CD4-positive, alpha-beta T cell treated with Interleukin-17A for 4 hours (primary cell): ENCODE data around the gene CHML.

Experiments
- DNase-seq: peaks from one replicate; pipeline ENCODE4 v3.0.0-alpha.2; 2020; ENCODE audit warnings: mixed read lengths

CHML gene

DNA sequence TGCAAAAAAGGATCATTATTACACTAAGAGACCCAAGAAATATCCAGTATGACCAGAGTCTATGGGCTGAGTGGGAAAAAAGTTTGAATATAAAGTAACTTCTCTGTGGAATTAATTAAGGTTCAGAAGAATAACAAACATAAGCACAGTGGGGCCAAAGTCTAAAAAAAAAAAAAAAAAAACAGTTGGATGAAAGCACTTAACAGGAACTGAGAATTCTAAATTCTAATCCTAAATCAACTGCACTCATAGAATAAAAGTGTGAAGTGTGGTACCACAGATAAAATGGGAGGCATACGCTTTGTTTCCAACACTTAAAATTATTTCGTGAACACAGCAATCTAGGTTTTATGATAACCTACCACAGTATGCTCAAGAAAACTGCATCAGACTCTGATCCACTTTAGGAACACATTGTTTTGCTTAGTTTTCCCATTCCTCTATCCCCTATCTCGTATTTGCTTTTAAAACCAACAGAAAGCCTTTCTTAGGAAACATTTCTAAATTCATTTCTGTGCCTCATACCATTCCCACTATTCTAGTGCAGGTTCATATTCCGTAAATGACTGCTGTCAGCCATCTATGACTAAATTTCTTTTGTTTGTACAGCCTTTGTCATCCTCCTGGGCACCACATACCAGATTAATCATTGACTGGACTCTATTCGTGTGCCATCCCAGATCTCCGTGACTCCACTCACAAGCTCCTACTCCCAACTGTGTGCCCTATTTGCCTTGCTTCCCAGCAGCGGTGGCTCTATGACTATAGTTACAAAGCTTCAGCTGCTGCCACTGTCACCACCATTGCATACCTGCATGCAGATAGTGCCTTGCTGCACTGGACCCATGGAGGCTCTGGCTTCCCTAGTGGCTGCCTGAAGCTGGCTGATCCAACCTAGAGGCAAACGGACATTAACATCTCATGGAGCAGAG, 24.9 kb downstream of the CHML start:
- no peak for DNase-seq

GRCh38 chr1:241614572-241614971, 25.6 kb downstream of the CHML start:
- DNase-seq, result no peak

DNA sequence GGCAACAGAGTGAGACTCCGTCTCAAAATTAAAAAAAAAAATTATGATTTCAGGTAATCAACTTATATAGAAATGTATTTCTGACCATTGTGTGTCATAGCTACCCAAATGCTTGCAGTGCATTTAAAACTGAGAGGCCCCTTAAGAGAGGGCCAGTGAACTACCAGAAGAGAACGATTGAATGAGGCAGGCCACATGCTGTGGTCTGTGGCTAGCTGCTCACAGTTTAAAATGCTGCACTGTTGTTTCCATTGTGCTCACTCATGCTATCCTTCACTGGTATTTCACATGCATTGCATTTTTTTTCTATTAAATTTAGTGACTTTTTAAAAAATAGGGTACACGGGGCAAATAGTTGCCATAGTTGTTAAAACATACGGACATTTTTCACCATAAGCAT, 26.0 kb downstream of the CHML start:
- DNase-seq, result no peak

- DNase-seq, result no peak
These were observed 27.4 kb downstream of the CHML start for GRCh38 chr1:241612533-241613477.

DNA sequence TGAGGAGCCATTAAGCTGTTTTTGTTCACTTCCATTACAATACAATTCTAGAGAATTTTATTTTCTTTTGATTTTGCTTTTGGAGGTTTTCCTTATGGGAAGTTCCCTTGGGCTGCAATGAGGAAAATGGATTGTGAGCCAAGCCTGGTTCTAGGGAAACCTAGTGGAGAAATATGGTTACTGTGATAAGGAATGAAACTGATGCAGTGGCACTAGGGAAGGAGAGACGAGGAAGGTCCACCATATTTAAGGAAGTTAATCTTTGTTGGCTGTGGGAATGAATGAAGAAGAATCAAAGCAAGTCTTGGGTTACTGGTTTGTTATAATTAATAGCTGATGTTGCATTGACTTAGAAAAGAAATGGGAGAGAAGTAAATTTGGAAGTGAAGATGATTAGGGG, 28.4 kb downstream of the CHML start:
- DNase-seq, result no peak

DNA sequence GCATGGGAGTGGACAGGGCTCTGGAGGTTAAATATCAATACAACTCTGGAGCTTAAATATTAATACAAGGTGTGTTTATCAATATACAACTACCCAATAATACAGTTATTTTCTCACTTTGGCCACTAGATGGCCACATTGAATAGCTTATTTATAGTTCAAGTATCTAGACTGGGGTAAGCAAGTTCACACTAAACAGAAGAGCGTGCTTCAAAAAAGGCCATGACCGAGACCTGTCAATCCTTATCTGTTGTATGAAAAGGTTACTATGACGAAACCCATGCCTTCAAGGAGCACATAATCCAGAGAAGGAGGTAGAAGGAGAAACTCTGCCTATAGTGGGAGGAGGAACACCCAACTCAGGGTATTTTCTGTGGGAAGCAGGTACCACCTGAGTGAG, 29.1 kb downstream of the CHML start:
- peak; percentile 21 for DNase-seq

- DNase-seq, result no peak
These were observed 29.9 kb downstream of the CHML start for GRCh38 chr1:241610056-241610815.

DNA sequence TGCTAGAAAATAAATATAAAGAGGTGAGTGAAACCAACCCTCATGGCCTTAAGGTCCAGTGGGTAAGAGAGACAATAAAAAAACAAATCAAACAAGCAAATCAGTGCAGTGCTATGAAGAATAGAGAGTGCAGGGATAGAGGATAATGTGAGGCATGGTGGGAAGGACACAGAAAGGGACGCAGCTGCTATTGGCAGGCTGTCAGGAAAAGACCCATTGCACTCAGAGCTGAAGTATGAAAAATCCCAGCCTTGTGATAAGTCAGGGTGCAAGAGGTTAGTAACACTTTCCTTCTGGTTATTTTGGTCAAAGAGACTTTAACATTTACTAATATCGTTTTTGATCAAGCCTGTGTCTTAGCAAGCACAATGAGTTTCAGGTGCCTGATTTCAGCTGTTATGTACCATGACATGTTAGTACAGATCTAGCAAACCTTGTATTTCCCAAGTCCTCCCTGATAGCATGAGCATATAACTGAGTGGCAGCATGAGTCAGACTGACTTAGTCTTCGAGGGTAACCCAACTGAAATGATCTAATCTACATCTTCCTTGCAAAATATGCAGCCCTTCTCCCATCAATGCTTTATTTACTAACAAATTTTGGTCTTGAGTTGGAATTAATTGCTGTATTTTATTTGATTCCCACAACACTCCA, 31.7 kb downstream of the CHML start:
- DNase-seq, result no peak

GRCh38 chr1:241607497-241607896, 32.7 kb downstream of the CHML start:
- no peak for DNase-seq

DNA sequence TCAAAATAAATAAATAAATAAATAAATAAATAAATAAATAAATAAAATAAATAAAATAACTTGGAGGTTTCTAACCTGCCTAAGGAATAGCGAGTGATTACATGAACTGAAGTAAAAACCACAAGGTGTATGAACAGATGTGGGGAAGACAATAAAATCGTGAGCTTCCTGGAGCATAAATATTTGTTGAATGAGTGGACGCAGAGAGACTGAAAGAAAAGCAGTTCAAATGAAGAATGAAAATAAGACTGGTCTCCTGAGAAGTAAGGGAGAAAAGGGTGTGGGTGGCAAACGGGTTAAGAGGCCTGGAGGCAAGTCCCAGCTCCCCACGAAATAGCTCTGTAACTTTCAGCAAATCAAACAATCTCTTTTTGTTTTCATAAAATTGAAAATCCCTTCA, 33.6 kb downstream of the CHML start:
- DNase-seq, result no peak

DNA sequence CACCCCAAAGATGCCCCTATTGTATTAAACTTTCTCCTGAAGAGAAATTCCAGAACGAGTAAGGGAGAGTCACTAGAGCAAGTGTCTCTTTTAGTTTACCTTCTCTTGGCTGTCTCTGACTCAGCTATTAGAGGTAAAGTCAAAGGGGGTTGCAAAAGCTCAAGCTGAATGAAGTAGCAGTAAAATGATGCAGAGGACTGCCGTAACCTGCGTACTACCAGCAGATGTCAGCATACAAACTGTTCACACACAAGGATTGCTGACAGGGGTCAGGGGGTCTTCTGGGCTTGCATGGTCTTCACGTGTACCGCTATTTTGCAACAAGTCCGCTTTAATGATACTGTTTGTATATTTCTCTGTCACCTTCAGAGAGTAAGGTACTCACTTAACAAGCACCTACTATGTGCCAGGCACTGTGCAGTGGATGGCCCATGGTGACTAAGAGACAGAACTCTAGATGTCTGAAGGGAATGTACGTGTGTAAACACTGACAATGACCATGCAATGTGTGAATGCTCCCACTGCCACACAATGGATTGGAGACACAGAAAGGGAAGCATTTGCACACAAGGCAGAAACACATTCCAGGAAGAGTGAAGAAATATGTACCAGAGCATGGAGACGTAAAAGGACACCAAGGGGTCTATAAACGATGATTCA, 34.9 kb downstream of the CHML start:
- DNase-seq, result no peak

GRCh38 chr1:241603731-241604245, 36.4 kb downstream of the CHML start:
- DNase-seq, result no peak

DNA sequence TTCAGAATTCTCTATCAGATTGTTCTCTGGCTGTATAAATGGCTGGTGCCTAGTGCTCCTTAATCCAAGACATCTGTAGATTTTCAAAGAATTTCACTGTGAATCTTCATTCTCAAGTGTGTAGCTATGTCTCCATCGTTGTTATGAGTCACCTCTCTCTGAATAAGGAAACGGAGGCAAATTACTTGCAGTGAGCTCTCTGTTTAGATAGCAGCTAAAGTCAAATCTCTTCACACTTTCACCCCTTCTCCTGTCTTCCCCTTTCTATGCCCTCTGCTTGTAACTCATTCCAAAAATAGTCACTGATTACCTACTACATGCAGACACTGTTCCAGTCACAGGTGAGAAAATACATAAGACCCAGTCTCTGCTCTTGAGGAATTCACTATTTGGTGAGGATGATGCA, 39.7 kb downstream of the CHML start:
- DNase-seq, result no peak

DNA sequence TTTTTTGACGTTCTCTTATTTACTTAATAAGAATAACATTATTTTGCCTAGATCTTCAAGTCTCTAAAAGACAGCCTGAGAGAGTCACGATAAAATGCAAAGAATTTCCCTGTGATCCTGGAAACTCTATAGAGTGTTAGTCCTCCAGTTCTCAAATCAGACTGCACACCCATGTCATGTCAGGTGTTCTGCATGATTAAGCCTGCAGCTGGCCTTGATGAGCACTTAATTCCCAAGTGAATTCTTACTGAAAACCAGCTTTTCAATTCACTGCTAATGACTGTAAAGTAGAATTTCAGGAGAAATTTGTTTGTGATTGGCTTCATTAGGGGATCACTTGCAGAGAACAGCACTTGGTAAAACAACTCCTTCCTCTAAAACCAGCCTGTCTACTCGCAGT, 41.9 kb downstream of the CHML start:
- no peak for DNase-seq

- no peak for DNase-seq
These were observed 43.5 kb downstream of the CHML start for GRCh38 chr1:241596633-241597032.

GRCh38 chr1:241593186-241593585, 47.0 kb downstream of the CHML start:
- DNase-seq, result no peak

- DNase-seq, result no peak
These were observed 47.8 kb downstream of the CHML start for GRCh38 chr1:241592273-241592958.

DNA sequence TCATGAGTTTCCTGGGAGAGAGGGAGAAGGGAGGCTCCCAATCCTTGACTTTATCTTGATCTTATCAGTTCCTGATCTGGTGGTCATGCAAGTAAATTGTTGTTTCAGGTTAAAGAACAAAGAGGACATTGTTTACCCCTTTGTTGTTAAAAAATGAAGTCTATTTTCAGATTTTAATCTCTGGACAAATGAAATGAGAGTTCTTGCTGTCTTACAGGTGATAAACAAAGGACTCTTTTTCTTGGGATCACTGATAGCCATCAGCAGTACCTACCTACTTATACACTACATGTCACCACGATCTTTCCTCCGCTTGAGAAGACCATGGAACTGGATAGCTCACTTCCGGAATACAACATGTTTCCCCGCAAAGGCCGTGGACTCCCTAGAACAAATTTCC, 48.4 kb downstream of the CHML start:
- no peak for DNase-seq

DNA sequence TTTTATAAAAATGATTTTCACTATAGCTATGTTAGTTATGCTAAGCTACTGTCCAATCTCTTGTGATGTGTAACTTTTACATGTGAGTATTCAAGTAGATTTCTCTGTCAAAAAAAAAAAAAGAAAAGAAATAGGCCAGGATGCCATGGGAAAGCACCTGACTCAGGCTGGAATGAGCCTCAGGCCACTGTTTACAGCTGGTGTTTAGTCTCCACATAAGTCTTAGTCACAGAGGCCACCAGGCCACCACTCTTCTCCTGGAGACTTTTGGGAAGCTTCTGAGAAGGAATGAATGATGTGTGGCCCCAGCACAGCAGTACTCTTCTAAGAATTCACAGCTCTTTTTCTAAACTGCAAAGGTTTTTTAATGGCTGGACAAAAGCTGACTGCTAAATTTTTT, 48.9 kb downstream of the CHML start:
- no peak for DNase-seq

DNA sequence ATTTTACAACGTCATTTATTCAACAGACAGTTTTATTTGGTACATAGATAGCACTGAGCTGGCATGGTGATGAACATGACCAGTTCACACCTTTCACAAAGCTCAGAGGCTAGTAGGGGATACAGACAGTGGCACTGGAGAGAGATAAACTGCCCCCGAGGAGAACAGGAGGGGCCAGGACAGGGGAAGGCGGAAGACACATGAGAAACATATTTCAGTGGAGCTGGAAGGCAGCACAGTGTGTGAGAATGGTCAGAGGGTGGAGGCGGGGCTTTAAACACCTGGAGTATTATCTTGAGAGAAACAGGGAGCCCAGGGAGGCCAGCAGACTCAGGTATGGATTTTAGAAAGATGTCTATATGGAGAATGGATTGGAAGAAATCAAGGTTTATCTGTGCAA, 49.5 kb downstream of the CHML start:
- DNase-seq, result no peak
